H1 (cell line): ENCODE data around the gene ZNF846. TPM values are rescaled to one million over a fixed set of nuclear protein-coding genes. Genes with fewer than 3 reads are reported as not detected.

ENCODE experiments used
- CTCF ChIA-PET: fragments of 300-600 bp; sonication (Branson Sonifier 250); formaldehyde crosslinking; loops from one replicate; lab custom pipeline; 2021; ENCODE audit not compliant: partially characterized antibody; lab: Charles Lee
- POLR2A ChIA-PET: fragments of 300-600 bp; sonication (Branson Sonifier 250); formaldehyde crosslinking; loops from one replicate; lab custom pipeline; 2021; ENCODE audit warnings: inconsistent platforms; ENCODE audit not compliant: partially characterized antibody; lab: Charles Lee
- DNase-seq, 2 experiments: peaks; one replicate each; pipeline versions ENCODE4 v3.0.0 to v3.0.0-alpha.2; 2010 to 2022; ENCODE audit warnings: low spot score in 2 of 2, low read depth in 1 of 2, mixed read lengths in 1 of 2
- FAIRE-seq: peaks from 2 replicates; lab custom pipeline; 2011; peaks lifted over from hg19 to GRCh38; lab: Jason Lieb, UNC
- H2AFZ ChIP-seq: 2 replicates; pipeline ENCODE4 v1.8.1; 2012; ENCODE audit warnings: low read length, inconsistent platforms
- H2AK5ac ChIP-seq: 2 replicates; pipeline ENCODE4 v1.6.1; 2013; ENCODE audit warnings: low read depth, low read length
- H2BK120ac ChIP-seq: replicated peaks from 2 replicates; pipeline ENCODE3; 2013; ENCODE audit warnings: low read depth, low read length, inconsistent platforms
- H2BK12ac ChIP-seq: 2 replicates; pipeline ENCODE4 v1.6.1; 2013; ENCODE audit warnings: low read depth, low read length
- H2BK15ac ChIP-seq: 2 replicates; pipeline ENCODE4 v1.6.1; 2013; ENCODE audit warnings: low read length
- H2BK20ac ChIP-seq: 2 replicates; pipeline ENCODE4 v1.6.1; 2013; ENCODE audit warnings: low read length
- H2BK5ac ChIP-seq: 2 replicates; pipeline ENCODE4 v1.6.1; 2013; ENCODE audit warnings: low read depth, low read length
- H3K14ac ChIP-seq: 2 replicates; pipeline ENCODE4 v1.6.1; 2013; ENCODE audit warnings: inconsistent platforms; ENCODE audit not compliant: insufficient read length
- H3K18ac ChIP-seq: 2 replicates; pipeline ENCODE4 v1.6.1; 2013; ENCODE audit warnings: low read length; ENCODE audit errors: extremely low read depth
- H3K23ac ChIP-seq: 2 replicates; pipeline ENCODE4 v1.6.1; 2013; ENCODE audit warnings: inconsistent platforms; ENCODE audit not compliant: insufficient read length
- H3K23me2 ChIP-seq: 2 replicates; pipeline ENCODE4 v1.6.1; 2013; ENCODE audit warnings: low read depth, low read length
- H3K27ac ChIP-seq: 2 replicates; pipeline ENCODE4 v1.6.1; 2011; ENCODE audit warnings: low read depth, low read length, inconsistent platforms
- H3K27me3 ChIP-seq, 4 experiments: replicated peaks in 1 of 4; 1 replicate in 1 of 4; 2 replicates in 3 of 4; pipeline versions ENCODE4 v1.6.1 to v1.8.1; 2011 to 2013; ENCODE audit warnings: low read length in 3 of 4, mild to moderate bottlenecking in 3 of 4, inconsistent platforms in 2 of 4, mixed read lengths in 2 of 4, moderate library complexity in 1 of 4; ENCODE audit not compliant: control insufficient read depth in 3 of 4, insufficient read depth in 3 of 4; ENCODE audit errors: extremely low read depth in 1 of 4
- H3K36me3 ChIP-seq, 4 experiments: 2 replicates each; pipeline versions ENCODE4 v1.6.1 to v1.8.1; 2011 to 2013; ENCODE audit warnings: mild to moderate bottlenecking in 4 of 4, low read length in 3 of 4, moderate library complexity in 2 of 4, control low read depth in 1 of 4, inconsistent platforms in 1 of 4; ENCODE audit not compliant: insufficient read depth in 4 of 4, control insufficient read depth in 2 of 4
- H3K4ac ChIP-seq: replicated peaks from 2 replicates; pipeline ENCODE3; 2013; ENCODE audit warnings: low read length, low read depth, mixed read lengths, inconsistent platforms; ENCODE audit not compliant: insufficient read length
- H3K4me1 ChIP-seq, 4 experiments: replicated peaks in 1 of 4; 1 replicate in 1 of 4; 2 replicates in 3 of 4; pipeline versions ENCODE4 v1.6.1 to v1.8.1; 2011 to 2013; ENCODE audit warnings: low read length in 3 of 4, inconsistent platforms in 2 of 4, mixed read lengths in 1 of 4; ENCODE audit not compliant: insufficient read depth in 4 of 4, control insufficient read depth in 3 of 4
- H3K4me2 ChIP-seq, 2 experiments: 2 replicates each; pipeline versions ENCODE4 v1.6.1 to v1.8.1; 2011 to 2013; ENCODE audit warnings: low read depth in 2 of 2, low read length in 2 of 2, control low read depth in 1 of 2, inconsistent platforms in 1 of 2, mild to moderate bottlenecking in 1 of 2; ENCODE audit not compliant: insufficient read depth in 1 of 2
- H3K4me3 ChIP-seq, 4 experiments: fragments of 200-600, 300-600 bp in 1 of 4; sonication (generic), shearing (Covaris generic), sonication (Bioruptor Twin) in 1 of 4; 2 replicates each; pipeline versions ENCODE4 v1.5.1 to v1.8.1; 2011 to 2016; ENCODE audit warnings: low read length in 4 of 4, low read depth in 3 of 4, control low read depth in 2 of 4, inconsistent platforms in 2 of 4, mild to moderate bottlenecking in 2 of 4, mixed read lengths in 1 of 4, moderate library complexity in 1 of 4; ENCODE audit not compliant: insufficient read depth in 2 of 4; ENCODE audit errors: extremely low read depth in 1 of 4
- H3K56ac ChIP-seq: replicated peaks from 2 replicates; pipeline ENCODE3; 2013; ENCODE audit warnings: low read depth, mild to moderate bottlenecking, mixed read lengths, low read length, inconsistent platforms; ENCODE audit not compliant: insufficient read length
- H3K79me1 ChIP-seq: 2 replicates; pipeline ENCODE4 v1.6.1; 2013; ENCODE audit warnings: low read depth, low read length, control low read depth
- H3K79me2 ChIP-seq, 2 experiments: 2 replicates each; pipeline versions ENCODE4 v1.6.1 to v1.8.1; 2012 to 2013; ENCODE audit warnings: low read length in 2 of 2, mild to moderate bottlenecking in 2 of 2, inconsistent platforms in 1 of 2; ENCODE audit not compliant: insufficient read depth in 2 of 2, control insufficient read depth in 1 of 2
- H3K9ac ChIP-seq, 4 experiments: replicated peaks in 1 of 4; 1 replicate in 1 of 4; 2 replicates in 3 of 4; pipeline versions ENCODE4 v1.6.1 to v1.8.1; 2011 to 2013; ENCODE audit warnings: low read depth in 3 of 4, low read length in 3 of 4, control low read depth in 2 of 4, mild to moderate bottlenecking in 2 of 4, moderate library complexity in 2 of 4, inconsistent platforms in 1 of 4; ENCODE audit errors: extremely low read depth in 1 of 4
- H3K9me3 ChIP-seq, 2 experiments: 2 replicates each; pipeline versions ENCODE4 v1.6.1 to v1.8.1; 2012 to 2013; ENCODE audit warnings: mild to moderate bottlenecking in 2 of 2, moderate library complexity in 2 of 2, control low read depth in 1 of 2, inconsistent platforms in 1 of 2, low read depth in 1 of 2, low read length in 1 of 2, mixed read lengths in 1 of 2; ENCODE audit not compliant: insufficient read depth in 2 of 2
- H4K20me1 ChIP-seq, 2 experiments: replicated peaks in 1 of 2; 2 replicates each; pipeline versions ENCODE3 to v1.8.1; 2011 to 2013; ENCODE audit warnings: inconsistent platforms in 2 of 2, low read length in 2 of 2, mild to moderate bottlenecking in 1 of 2; ENCODE audit not compliant: insufficient read depth in 2 of 2, control insufficient read depth in 1 of 2
- H4K5ac ChIP-seq: 2 replicates; pipeline ENCODE4 v1.6.1; 2013; ENCODE audit warnings: low read length, low read depth, mixed read lengths, inconsistent platforms; ENCODE audit not compliant: insufficient read length
- H4K8ac ChIP-seq: 2 replicates; pipeline ENCODE4 v1.8.0; 2013; ENCODE audit warnings: mild to moderate bottlenecking, moderate library complexity, low read length, inconsistent platforms; ENCODE audit not compliant: insufficient read depth; ENCODE audit errors: extremely low read depth
- H4K91ac ChIP-seq: replicated peaks from 2 replicates; pipeline ENCODE3; 2013; ENCODE audit warnings: low read length, mixed read lengths, inconsistent platforms; ENCODE audit not compliant: insufficient read length
- BCL11A ChIP-seq, 2 experiments: IDR thresholded peaks; one replicate each; pipeline ENCODE4 v1.6.1; 2011; ENCODE audit warnings: low read depth in 2 of 2, low read length in 2 of 2, mild to moderate bottlenecking in 2 of 2
- CBX8 ChIP-seq: fragments of 300-800, 300-1000 bp; sonication (generic); IDR thresholded peaks from 2 replicates; pipeline ENCODE4 v1.7.1; 2016; ENCODE audit warnings: low read depth, low read length, borderline replicate concordance
- EZH2 ChIP-seq: fragments of 200-600 bp; sonication (generic); IDR thresholded peaks from 2 replicates; pipeline ENCODE4 v1.7.1; 2012; ENCODE audit warnings: low read depth, mild to moderate bottlenecking, moderate library complexity, low read length, inconsistent platforms; ENCODE audit not compliant: severe bottlenecking
- KDM5A ChIP-seq: fragments of 200-600 bp; IDR thresholded peaks from 2 replicates; pipeline ENCODE4 v1.7.1; 2012; ENCODE audit warnings: mild to moderate bottlenecking, low read length, inconsistent platforms, mixed read lengths
- MAFK ChIP-seq: IDR thresholded peaks from 2 replicates; pipeline ENCODE4 v1.6.1; 2012; ENCODE audit warnings: low read depth, mild to moderate bottlenecking, improper control_type of control experiment, low read length
- WGBS, 2 experiments: shearing (Covaris generic) in 1 of 2; methylation state at CpG; one replicate each; pipeline versions ENCODE4 v1.1.6 to v1.1.7; 2013 to 2015; ENCODE audit warnings: low lambda C conversion rate in 2 of 2, mixed read lengths in 2 of 2, inconsistent platforms in 1 of 2, low coverage in 1 of 2, missing lambda C conversion rate in 1 of 2; ENCODE audit not compliant: insufficient replicate concordance in 2 of 2, insufficient coverage in 1 of 2, insufficient read length in 1 of 2; ENCODE audit errors: extremely low coverage in 1 of 2, missing lambda C conversion rate in 1 of 2; 5-methylcytosine and 5-hydroxymethylcytosine counted together
- polyA plus RNA-seq, 7 experiments: library from polyadenylated mRNA; depleted of rRNA in 3 of 7; stranded (reverse) in 5 of 7; unstranded in 2 of 7; fragments of >200 nt in 5 of 7; fragments of 200-250 nt in 2 of 7; gene quantifications; 1 replicate in 5 of 7; 2 replicates in 1 of 7; 4 replicates in 1 of 7; pipeline versions ENCODE4 v1.2.1 to v1.2.3, GENCODE V29; 2011 to 2013; ENCODE audit warnings: missing spikeins in 2 of 7, mixed read lengths in 2 of 7
- total RNA-seq: library from RNA; stranded (reverse); fragmentation: NEBNext Ultra II Directional; extraction: Animal tissue kit (Norgen Biotek cat#: 25700); gene quantifications from 2 replicates; pipeline ENCODE4 v1.2.1, GENCODE V29; 2021

ZNF846 gene
- total and polyA plus RNA-seq, 2 of the 8 experiments (the other 6 are each of a cell fraction or from before 2014, with no cell fraction given), result 4.5 to 9.0 TPM

GRCh38 chr19:9711815-9712214, 56.7 kb downstream of the ZNF846 start:
- Histone ChIP-seq H4K20me1 (no peaks in the 10 kb centered on the region), H3K79me1 (no peaks in the 10 kb centered on the region), H3K14ac (no peak overlapping the region), H3K9me3 (peaks cover 19% of the 10 kb centered on the region in 2 experiments; a peak in 3 of 4 replicates), H3K18ac (no peak overlapping the region), H3K23me2 (no peaks in the 10 kb centered on the region), H4K91ac (no peak overlapping the region), H2BK5ac (no peak overlapping the region), H3K4me1 (no peaks in the 10 kb centered on the region), H2BK15ac (no peak overlapping the region), H2BK120ac (no peak overlapping the region), H3K36me3 (no peaks in the 10 kb centered on the region), H2AK5ac (no peak overlapping the region), H3K9ac (no peak overlapping the region), H4K8ac (no peak overlapping the region), H2AFZ (no peak overlapping the region), H3K27ac (no peak overlapping the region), H3K79me2 (no peaks in the 10 kb centered on the region), H4K5ac (no peak overlapping the region), H3K56ac (no peak overlapping the region), H3K27me3 (no peaks in the 10 kb centered on the region), H2BK12ac (no peak overlapping the region), H2BK20ac (no peak overlapping the region), H3K4me3 (no peak overlapping the region), H3K4me2 (no peak overlapping the region), H3K4ac (no peak overlapping the region), H3K23ac (no peak overlapping the region)
- WGBS, 2 experiments, result 89% methylated on average over 3 of the region's 3 CpGs; no CpG with 5 or more reads in 1 of the 2 experiments
- FAIRE-seq, result no peak
- TF ChIP-seq CBX8 (no peak), KDM5A (no peak), EZH2 (no peak), BCL11A (IDR thresholded peaks at IDR 0.05; ENCODE audit: low read depth in 2 of 2, low read length in 2 of 2) (no peak), MAFK (no peak)
- ChIA-PET CTCF (no interaction called here), POLR2A (no interaction called here)
- no peak for DNase-seq
